Activated CD4-positive, alpha-beta T cell treated with anti-CD3 and anti-CD28 coated beads for 1 hour (primary cell): ENCODE data around the gene C12orf57.
"Not testable (repeated sequence)": the region's sequence is repeated elsewhere in the genome, so short reads cannot be mapped to it uniquely, and the experiment has no call there.

ENCODE experiments used
- DNase-seq: peaks from one replicate; pipeline ENCODE4 v3.0.0-alpha.2; 2020

C12orf57 gene, protein sequence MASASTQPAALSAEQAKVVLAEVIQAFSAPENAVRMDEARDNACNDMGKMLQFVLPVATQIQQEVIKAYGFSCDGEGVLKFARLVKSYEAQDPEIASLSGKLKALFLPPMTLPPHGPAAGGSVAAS

DNA sequence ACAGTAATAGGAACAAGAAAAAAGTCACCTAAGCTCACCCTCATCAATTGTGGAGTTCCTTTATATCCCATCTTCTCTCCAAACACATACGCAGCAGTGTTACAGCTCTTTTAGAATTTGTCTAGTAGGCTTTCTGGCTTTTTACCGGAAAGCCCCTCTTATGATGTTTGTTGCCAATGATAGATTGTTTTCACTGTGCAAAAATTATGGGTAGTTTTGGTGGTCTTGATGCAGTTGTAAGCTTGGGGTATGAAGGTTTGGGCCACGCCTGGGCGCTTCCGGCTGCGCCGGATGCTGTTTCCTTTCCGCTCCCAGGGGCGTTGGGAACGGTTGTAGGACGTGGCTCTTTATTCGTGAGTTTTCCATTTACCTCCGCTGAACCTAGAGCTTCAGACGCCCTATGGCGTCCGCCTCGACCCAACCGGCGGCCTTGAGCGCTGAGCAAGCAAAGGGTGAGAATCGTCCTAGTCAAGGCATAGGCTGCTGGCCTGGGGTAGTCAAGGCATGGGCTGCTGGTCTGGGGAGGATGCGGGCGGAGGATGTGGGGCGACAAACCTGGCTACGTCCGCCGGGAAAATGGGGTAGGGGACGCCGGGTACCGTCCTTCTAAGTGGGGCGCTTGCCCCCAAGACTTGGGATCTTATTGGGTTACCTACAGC is at the start of gene C12orf57, which contains the start of gene RNU7-1:
TSS of gene C12orf57 (plus strand) at position 301 of the 659 bp plus-strand sequence. CDS start at position 401, 100 bp downstream.
TSS of gene RNU7-1 (plus strand) at position 95 of the 659 bp plus-strand sequence.
- DNase-seq: peak; percentile 67

DNA sequence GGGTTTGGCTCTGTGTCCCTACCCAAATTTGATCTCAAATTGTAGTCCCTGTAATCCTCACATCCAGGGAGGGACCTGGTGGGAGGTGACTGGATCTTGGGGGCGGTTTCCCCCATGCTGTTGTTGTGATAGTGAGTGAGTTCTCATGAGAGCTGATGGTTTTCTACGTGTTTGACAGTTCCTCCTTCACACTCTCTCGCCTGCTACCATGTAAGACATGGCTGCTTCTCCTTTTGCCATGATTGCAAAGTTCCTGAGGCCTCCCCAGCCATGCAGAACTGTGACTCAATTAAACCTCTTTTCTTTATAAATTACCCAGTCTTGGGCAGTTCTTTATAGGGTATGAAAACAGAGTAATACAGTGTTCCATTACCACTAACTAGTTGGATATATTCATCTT is 49.5 kb upstream of the C12orf57 start:
- DNase-seq: no peak

DNA sequence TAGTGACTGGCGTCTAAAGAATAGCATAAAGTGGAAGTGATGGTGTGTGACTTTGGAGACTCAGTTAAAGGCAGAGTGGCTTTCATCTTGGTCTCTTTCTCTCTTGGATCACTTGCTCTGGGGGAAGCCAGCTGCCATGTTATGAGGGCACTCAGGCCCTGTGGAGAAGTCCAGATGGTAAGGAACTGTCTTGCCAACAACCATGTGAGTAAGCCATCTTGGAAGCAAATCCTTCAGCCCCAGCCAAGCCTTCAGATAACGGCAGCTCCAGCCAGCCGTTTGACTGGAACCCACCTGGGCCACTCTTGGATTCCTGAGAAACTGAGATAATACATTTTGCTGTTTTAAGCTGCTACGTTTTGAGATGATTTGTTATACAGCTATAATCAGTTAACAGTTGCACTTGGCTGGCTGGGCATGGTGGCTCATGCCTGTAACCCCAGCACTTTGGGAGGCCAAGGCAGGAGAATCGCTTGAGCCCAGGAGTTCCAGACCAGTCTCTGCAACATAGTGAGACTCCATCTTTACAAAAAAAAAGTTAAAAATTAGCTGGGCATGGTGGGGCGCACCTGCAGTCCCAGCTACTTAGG is 46.9 kb upstream of the C12orf57 start:
- DNase-seq: no peak

DNA sequence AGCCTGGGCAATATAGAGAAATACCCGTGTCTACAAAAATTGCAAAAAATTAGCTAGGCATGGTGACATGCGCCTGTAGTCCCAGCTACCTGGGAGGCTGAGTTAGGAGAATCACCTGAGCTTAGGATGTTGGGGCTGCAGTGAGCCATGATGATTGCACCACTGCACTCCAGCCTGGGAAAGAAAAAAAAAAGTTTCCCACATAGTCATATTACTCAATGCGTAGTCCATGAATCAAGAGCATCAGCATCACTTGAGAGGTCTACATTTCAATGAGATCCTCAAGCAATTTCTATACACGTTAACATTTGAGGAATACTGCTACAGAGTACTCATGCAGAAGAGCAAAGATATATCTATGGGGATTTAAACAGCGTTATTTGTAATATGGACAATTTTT is 44.4 kb upstream of the C12orf57 start:
- DNase-seq: no peak

DNA sequence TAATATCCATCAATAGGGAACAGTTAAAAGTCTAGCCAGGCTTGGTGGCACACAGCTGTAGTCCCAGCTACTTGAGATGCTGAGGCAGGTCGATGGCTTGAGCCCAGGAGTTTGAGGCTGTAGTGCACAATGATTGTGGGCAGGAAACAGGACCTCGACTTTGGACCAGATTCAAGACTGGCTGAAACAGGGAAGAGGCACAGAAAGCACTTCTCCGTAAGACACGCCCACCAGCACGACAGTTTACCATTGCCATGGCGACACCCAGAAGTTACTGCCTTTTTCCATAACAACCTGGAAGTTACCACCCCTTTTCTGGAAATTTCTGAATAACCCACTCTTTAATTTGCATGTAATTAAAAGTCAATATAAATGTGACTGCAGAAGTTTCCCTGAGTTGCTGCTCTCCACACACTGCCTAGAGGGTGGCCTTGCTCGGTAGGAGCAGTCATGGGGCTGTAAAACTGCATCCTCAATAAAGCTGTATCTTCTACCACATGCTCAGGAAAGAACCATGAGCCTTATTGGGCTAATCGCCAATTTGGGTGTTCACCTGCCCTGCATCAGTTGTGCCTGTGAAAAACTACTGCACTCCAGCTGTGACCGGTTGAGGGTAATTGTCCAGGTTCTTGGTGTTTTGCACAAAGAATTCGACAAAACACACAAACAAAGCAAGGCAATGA is 43.8 kb upstream of the C12orf57 start:
- DNase-seq: no peak

DNA sequence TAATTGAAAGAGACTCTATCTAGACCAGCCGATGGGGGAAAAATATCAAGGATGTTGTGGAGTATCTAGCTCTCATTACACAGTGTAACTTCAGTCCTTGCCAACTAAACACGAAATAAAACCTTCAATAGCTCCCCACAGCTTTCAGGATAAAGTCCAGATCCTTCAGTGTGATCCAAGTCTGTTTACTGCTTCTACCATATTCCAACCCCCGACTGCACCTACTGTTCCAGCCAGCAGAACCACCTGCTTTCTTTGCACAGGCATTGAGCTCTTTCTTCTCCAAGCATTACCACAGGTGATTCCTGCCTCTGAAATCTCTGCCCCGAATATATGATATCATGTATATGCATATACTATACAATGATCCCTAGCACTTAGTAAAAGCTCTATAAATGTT is 41.4 kb upstream of the C12orf57 start:
- no peak for DNase-seq

DNA sequence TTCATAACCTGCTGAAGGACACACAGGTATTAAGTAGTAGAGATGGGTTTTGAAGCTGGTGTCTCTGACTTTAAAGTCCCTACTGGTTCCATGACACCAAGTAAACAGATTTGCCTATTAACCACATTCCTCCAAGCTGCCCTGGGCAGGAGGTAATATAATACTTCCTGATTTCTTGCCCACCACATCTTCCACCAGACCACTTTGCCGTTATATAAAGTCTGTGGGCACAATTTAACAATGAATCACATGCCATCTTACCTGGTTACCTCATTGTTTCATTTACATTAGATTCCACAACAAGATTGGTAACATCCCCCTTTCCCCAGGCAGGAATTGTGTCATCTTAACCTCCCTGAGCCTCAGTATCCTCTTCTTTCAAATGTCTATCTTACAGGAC is 40.1 kb upstream of the C12orf57 start:
- DNase-seq: no peak

DNA sequence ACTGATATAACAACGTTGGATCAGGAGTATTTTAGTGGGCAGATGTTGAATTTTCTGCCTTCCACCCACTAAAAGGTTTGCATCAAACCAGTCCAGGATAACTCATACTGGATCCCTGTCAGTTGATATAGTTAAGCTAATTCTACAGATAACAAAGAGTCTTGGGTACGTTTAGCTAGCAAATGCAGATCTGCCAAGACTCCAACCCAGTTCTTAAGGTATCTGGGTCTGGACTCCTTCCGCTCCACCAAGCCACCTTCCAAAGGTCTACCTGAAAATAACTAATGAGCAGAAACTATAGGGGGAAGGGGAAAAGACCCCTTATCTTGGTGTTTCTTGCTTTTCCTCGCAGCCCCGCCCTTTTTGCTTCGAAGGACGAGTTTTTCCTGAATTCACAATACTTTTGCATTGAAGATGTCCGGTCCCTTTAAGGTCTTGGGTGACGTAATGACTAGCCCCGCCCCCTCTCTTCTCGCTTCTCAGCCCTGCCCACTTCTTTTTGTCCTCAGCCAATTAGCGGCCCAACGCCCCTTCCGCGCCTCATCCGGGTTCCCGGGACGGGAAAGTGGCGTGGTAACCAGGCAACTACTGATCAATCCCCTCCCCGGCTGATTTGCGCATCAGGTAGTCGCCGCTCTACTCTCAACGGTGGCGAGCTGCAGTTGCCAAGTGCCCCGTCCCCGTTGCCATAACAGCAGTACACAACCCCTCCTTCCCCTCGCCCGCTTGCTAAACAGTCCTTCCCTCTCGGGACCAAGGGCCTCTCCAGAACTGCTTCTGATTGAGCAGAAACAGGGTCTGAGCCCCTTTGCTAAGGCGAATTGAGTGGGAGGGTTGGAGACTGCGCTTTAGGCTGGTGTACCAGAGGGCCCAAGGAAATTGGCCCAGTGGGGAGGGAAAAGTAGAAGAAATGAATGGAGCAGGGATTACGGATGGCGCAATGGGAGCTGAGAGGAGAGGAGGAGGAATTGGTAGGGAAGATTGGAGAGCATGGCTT is 39.2 kb upstream of the C12orf57 start, which contains the start of gene LRRC23:
TSS of gene LRRC23 (plus strand) at position 543 of the 997 bp plus-strand sequence. CDS start 812 bp downstream, outside the sequence.
- DNase-seq: peak; percentile 95

DNA sequence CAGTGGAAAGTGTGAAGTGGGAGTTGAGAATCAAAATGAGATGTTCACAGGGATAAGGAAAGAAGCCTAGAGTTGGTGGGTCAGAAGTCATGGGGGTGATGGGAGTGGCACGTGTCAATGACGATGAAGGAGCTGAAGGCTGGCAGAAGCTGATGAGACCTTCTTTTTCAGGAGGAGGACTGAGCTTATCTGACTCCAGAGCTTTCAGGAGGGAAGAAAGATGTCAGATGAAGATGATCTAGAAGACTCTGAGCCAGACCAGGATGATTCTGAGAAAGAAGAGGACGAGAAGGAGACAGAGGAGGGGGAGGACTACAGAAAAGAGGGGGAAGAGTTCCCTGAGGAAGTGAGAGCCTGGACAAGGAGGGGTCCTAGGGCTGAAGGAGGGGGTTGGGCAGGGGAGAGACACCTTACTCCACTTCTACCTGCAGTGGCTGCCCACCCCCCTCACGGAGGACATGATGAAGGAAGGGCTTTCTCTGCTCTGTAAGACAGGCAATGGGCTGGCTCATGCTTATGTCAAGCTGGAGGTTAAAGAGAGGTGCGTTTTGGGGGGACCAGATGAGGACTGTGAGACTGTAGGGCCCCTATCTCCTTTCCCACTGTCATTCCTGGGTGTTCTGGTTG is 38.3 kb upstream of the C12orf57 start:
- no peak for DNase-seq

DNA sequence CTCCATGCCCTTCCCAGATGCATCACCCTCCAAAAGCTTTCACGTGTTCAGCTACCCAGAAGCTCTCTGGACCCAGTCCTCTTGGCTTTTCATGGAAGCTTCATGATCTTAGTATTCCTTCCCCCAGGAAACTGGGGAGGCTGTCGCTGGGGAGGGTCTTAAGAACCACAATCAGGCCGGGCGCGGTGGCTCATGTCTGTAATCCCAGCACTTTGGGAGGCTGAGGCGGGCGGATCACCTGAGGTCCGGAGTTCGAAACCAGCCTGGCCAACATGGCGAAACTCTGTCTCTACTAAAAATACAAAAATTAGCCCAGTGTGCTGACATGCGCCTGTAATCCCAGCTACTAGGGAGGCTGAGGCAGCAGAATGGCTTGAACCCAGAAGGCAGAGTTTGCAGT is 35.7 kb upstream of the C12orf57 start:
- DNase-seq: not testable (repeated sequence)

DNA sequence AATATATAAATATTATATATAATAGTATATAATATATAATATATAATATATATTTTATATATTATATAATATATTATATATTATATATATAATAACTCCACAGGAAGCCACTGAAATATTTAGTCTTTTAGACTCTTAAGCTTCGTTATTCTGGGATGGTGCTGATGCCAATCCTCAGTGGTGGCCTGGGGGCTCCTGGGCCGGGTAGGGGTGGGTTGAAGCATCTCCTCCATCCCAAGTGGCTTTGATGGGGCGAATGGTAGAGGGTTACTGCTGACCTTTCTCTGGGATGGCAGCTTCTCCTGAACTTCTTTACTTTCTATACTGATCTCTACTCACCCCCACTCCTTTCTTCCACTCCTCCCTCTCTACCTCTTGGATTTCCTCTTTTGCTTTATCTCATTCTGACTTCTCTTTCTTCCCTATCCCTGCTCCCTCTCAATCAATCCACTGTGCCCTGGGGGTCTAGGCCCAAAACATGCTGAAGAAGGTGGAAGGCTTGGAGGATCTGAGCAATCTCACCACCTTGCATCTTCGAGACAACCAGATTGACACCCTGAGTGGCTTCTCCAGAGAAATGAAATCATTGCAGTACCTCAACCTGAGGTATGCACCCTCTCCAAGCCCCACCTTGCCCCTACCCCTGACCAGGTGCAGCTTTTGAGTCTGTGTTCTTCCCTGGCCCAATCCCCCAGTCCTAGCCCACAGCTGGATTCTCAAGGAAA is 34.2 kb upstream of the C12orf57 start:
- no peak for DNase-seq

DNA sequence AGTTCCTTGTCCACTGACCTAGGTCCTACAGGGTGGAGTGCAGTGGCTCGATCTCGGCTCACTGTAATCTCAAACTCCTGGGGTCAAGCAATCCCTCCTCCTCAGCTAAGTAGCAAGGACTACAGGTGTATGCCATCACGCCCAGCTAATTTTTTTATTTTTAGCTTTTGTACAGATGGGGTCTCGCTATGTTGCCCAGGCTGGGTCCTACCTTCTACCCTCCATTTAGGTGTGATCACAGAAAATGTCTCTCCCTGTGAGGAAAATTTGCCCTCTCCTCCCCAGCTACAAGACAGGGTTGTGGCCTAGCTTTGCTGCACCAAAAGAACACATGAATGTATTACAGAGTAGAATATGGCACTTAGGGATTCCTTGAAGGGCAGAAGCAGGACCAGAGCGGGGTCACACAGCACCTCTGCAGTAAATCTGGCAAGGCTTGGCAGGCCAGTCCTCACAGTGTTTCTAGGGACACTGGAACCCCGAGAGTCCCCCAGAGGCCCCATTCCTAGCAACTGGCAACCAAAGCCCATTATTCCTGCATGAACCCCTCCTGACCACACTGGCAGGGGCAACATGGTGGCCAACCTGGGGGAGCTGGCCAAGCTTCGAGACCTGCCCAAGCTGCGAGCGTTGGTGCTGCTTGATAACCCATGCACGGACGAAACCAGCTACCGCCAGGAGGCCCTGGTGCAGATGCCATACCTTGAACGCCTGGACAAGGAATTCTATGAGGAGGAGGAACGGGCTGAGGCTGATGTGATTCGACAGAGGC is 31.5 kb upstream of the C12orf57 start:
- no peak for DNase-seq

DNA sequence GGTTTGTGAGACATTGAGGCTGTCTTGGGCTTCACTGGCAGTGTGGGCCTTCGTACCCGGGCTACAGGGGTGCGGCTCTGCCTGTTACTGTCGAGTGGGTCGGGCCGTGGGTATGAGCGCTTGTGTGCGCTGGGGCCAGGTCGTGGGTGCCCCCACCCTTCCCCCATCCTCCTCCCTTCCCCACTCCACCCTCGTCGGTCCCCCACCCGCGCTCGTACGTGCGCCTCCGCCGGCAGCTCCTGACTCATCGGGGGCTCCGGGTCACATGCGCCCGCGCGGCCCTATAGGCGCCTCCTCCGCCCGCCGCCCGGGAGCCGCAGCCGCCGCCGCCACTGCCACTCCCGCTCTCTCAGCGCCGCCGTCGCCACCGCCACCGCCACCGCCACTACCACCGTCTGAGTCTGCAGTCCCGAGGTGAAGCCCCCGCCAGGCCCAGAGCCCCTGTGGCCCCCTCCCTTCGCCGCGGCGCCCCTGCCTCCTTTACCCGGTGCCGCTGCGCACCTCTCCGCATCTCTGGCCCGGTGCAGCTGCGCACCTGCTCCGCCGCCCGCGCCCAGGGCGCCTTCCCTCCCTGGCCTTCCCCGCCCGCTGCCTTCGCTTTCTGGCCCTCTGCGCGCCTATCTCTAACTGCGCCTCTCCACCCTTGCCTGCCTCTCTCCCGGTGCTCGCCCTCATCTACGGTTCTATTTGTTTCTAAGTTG is 29.4 kb upstream of the C12orf57 start, which contains the start of gene ENO2:
TSS of gene ENO2 (plus strand) at position 335 of the 701 bp plus-strand sequence. CDS start 1,253 bp downstream, outside the sequence.
- peak; percentile 81 for DNase-seq

DNA sequence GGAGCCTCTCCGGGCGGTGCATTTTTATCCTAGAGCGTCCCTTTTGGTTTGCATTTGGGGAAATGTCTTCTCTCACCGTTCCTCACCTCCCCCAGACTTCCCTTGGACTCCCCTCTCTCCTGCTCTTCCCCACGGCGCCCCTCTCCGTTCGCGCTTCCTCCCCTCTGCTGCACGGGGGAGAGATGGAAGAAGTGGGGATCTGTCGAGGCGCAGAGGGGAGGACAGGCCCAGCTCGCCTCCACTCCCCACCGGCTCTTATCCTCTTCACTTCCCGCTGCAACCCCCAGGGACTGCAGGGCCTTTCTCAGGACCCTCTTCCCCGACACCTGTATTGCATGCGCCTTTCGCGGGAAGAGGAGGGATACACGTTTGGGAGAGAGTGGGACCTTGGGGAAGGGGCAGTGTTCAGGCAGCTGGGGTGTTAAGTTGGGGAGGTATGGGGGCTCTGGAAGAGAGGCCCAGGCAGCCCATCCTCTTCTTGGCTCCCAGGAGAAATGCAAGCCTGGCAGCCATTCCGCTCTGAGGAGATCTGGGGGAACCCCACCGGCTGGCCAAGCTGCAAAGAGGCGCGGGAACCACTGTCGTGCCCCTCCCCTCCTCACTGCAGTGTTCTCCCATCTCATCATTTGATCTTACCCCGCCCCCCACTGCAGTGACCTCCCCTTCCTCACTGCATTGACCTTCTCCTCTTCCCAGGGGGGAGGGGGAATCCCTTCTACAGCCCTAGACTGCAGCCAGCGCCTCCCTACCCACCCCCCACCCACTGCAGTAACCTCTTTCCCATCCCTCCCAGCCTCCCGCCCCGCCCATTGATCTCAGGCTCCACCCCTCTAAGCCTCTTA is 28.7 kb upstream of the C12orf57 start:
- DNase-seq: no peak

DNA sequence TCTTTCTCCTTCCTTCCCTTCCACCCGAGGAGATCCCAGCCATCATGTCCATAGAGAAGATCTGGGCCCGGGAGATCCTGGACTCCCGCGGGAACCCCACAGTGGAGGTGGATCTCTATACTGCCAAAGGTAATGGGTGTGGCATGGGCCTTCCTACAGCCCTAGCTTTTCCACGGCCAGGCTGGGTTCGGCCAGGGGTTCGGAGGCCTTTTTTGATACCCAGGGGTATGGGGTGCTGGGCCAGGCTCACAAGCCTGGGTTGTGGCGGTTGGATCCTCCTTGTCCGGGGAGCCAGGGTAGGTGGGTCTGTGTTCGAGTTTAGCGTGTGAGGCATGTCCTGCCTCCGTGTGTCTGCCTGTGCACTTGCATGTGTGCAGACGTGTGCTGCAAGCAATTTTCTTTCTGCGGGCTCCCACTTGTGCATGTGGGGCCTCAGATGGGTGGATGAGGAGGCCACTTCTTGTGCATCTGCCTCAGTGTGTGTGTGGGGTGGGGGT is 28.0 kb upstream of the C12orf57 start:
- no peak for DNase-seq

DNA sequence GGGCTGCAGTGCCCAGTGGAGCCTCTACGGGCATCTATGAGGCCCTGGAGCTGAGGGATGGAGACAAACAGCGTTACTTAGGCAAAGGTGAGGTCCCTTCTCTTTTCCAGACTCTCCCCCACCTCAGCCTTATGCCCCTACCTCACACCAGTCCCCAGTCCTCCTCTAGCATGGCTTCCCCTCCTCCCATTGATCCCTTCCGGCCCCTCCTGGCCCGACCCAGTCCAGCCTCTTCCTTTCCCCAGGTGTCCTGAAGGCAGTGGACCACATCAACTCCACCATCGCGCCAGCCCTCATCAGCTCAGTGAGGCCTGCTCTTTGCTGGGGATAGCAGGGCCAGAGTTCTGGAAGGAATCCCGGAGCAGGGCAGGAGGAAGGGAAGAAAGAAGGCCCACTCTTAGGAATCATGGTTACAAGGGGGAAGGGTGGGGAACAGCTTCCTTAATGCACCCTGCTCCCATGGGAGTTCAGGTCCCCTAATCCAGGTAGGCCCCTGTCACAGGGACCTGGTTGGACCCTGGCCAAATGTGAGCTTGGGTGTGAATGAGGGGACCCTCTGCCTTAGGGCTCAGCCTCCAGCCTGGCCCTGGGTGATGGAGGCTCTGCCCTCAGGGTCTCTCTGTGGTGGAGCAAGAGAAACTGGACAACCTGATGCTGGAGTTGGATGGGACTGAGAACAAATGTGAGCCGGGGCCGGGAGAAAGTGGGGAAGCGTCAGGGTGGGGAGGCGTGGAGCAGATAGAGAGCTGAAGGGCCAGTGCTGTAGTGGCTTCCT is 27.2 kb upstream of the C12orf57 start:
- DNase-seq: no peak

DNA sequence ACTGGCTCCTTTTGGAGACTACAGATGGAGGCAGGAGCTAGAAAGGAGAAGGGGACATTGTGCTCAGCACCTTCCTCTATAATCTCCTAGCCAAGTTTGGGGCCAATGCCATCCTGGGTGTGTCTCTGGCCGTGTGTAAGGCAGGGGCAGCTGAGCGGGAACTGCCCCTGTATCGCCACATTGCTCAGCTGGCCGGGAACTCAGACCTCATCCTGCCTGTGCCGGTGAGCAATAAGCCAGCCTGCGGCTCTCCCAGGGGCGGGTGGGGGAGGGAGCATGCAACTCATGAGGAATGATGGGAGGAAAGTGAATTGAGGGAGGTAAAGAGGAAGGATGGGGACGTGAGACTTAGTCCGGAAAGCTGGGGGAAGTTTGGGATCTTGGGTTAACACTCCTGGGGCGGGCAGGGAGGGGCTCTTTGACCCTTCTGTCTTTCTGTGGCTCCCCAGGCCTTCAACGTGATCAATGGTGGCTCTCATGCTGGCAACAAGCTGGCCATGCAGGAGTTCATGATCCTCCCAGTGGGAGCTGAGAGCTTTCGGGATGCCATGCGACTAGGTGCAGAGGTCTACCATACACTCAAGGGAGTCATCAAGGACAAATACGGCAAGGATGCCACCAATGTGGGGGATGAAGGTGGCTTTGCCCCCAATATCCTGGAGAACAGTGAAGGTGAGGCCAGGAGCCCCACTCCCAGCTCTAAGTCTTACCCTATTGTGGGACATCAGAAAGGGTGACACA is 26.2 kb upstream of the C12orf57 start:
- DNase-seq: no peak
